ENCODE data around the gene CEP350. TPM values are rescaled to one million over a fixed set of nuclear protein-coding genes. Genes with fewer than 3 reads are reported as not detected.

The CEP350 gene
- total and polyA plus RNA-seq, 2 donors (not counting 1 experiment from before 2014, with no cell fraction given): 19.0 to 101 TPM

DNA sequence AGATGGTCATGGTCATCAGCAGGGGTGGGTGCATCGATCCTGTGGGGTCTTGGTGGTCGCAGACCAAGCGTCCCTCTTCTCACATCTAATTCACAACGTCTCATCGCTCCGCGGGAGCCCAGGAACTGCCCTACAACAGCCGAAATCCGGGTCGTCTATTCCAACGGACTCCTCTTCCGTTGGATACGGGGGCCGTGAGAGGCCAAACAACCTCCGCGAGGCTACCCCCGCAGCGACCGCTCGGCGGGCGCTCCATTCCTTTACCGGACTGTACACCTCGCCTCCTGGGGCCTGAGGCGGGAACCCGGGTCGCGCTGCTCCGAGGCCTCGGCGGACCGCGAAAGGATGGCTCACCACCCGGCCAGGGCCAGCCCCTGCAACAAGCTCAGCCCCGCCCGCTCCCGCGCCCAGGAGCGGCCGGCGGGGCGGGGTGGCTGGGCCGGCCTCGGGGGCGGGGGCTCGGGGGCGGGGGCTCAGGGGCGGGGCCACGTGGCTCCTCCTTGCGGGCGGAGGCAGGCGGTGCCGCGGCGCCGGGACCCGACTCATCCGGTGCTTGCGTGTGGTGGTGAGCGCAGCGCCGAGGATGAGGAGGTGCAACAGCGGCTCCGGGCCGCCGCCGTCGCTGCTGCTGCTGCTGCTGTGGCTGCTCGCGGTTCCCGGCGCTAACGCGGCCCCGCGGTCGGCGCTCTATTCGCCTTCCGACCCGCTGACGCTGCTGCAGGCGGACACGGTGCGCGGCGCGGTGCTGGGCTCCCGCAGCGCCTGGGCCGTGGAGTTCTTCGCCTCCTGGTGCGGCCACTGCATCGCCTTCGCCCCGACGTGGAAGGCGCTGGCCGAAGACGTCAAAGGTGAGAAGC lies 199.9 kb downstream of the CEP350 start, which contains the start of gene QSOX1:
Gene QSOX1, plus strand, starts transcription at position 545 of the 857 bp plus-strand sequence. Its CDS starts 39 bp downstream, at position 584.
- Histone ChIP-seq H3K9me3 (ENCODE audit: control insufficient read depth, insufficient read depth, low read depth, low read length) (no peaks in the 10 kb centered on the region), H3K27ac (ENCODE audit: insufficient read depth, low read length) (peak within 1 kb of the TSS; percentile 94), H4K20me1 (ENCODE audit: control insufficient read depth, extremely low read depth, insufficient read depth, low read length) (peaks cover 2% of the 10 kb centered on the region), H3K9ac (ENCODE audit: insufficient read depth, low read length) (peak within 1 kb of the TSS; percentile 93), H3K27me3 (ENCODE audit: control insufficient read depth, insufficient read depth, low read length) (no peaks in the 10 kb centered on the region), H2AFZ (ENCODE audit: low read length) (peak within 1 kb of the TSS; percentile 38), H3K4me2 (ENCODE audit: extremely low read depth, insufficient read depth, low read length) (peak within 1 kb of the TSS; percentile 99), H3K4me3 (replicated peaks in 1 of 4; ENCODE audit: control extremely low read depth in 1 of 4, insufficient read depth in 1 of 4, low read depth in 3 of 4, low read length in 4 of 4) (peak within 1 kb of the TSS; percentile 93 to 99 (median 94)), H3K4me1 (ENCODE audit: control insufficient read depth, extremely low read depth, insufficient read depth, low read length) (peaks cover 29% of the 10 kb centered on the region), H3K36me3 (ENCODE audit: control insufficient read depth, insufficient read depth, low read length) (peaks cover 2% of the 10 kb centered on the region), H3K79me2 (ENCODE audit: control insufficient read depth, insufficient read depth, low read length) (peaks cover 47% of the 10 kb centered on the region)
- no peak for TF ChIP-seq EZH2 (IDR thresholded peaks at IDR 0.05; ENCODE audit: low read length, missing control alignments)
- TF ChIP-seq, protein P1, sequence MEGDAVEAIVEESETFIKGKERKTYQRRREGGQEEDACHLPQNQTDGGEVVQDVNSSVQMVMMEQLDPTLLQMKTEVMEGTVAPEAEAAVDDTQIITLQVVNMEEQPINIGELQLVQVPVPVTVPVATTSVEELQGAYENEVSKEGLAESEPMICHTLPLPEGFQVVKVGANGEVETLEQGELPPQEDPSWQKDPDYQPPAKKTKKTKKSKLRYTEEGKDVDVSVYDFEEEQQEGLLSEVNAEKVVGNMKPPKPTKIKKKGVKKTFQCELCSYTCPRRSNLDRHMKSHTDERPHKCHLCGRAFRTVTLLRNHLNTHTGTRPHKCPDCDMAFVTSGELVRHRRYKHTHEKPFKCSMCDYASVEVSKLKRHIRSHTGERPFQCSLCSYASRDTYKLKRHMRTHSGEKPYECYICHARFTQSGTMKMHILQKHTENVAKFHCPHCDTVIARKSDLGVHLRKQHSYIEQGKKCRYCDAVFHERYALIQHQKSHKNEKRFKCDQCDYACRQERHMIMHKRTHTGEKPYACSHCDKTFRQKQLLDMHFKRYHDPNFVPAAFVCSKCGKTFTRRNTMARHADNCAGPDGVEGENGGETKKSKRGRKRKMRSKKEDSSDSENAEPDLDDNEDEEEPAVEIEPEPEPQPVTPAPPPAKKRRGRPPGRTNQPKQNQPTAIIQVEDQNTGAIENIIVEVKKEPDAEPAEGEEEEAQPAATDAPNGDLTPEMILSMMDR (conservative IDR thresholded peaks at IDR 0.05 in 1 of 2, IDR thresholded peaks at IDR 0.05 in 1 of 2; ENCODE audit: low read depth in 1 of 2, low read length in 2 of 2): no peak
- peak; percentile 85 to 88 for DNase-seq (ENCODE audit: low read depth in 2 of 2)

DNA sequence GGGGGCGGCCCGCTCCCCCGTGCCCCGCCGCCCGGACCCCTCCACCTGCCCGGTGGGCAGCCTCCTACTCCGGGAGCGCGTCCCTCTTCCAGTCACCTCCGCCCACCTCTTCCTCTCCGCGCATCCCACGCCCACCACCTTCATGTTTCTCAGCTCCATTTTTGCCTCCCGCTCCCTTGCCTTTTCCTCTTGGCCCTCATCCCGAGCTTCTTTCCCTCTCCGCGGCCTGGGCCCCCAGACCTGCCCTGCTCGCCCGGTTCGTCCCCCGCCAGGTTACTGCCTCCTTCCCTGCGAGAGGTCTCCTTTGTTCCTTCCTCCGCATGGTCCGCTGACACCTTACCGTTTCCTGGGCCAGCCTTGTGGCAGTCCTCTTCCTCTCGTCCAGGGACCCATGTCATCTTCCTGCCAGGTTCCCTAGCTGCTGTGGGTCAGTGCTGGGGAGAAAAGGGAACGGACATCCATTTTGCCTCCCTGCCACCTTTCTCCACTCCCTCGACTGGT lies 200.6 kb downstream of the CEP350 start:
- H3K36me3 ChIP-seq (ENCODE audit: control insufficient read depth, insufficient read depth, low read length): peaks cover 2% of the 10 kb centered on the region
- H3K4me3 ChIP-seq (replicated peaks in 1 of 4; ENCODE audit: control extremely low read depth in 1 of 4, insufficient read depth in 1 of 4, low read depth in 3 of 4, low read length in 4 of 4): peak overlapping the region; percentile 93 to 99 (median 94)
- DNase-seq (ENCODE audit: low read depth in 2 of 2): no peak
- no peaks in the 10 kb centered on the region for H3K27me3 ChIP-seq (ENCODE audit: control insufficient read depth, insufficient read depth, low read length)
- no peaks in the 10 kb centered on the region for H3K9me3 ChIP-seq (ENCODE audit: control insufficient read depth, insufficient read depth, low read depth, low read length)
- H3K9ac ChIP-seq (ENCODE audit: insufficient read depth, low read length): peak overlapping the region; percentile 93
- H3K27ac ChIP-seq (ENCODE audit: insufficient read depth, low read length): peak overlapping the region; percentile 94
- H3K79me2 ChIP-seq (ENCODE audit: control insufficient read depth, insufficient read depth, low read length): peaks cover 54% of the 10 kb centered on the region
- peak overlapping the region; percentile 8 for H2AFZ ChIP-seq (ENCODE audit: low read length)
- peaks cover 2% of the 10 kb centered on the region for H4K20me1 ChIP-seq (ENCODE audit: control insufficient read depth, extremely low read depth, insufficient read depth, low read length)
- TF ChIP-seq, protein P1 (conservative IDR thresholded peaks at IDR 0.05 in 1 of 2, IDR thresholded peaks at IDR 0.05 in 1 of 2; ENCODE audit: low read depth in 1 of 2, low read length in 2 of 2): no peak
- TF ChIP-seq EZH2 (IDR thresholded peaks at IDR 0.05; ENCODE audit: low read length, missing control alignments): no peak
- H3K4me1 ChIP-seq (ENCODE audit: control insufficient read depth, extremely low read depth, insufficient read depth, low read length): peaks cover 29% of the 10 kb centered on the region
- H3K4me2 ChIP-seq (ENCODE audit: extremely low read depth, insufficient read depth, low read length): peak overlapping the region; percentile 99

- no peak overlapping the region for H3K9ac ChIP-seq (ENCODE audit: insufficient read depth, low read length)
- no peak overlapping the region for H2AFZ ChIP-seq (ENCODE audit: low read length)
- DNase-seq (ENCODE audit: low read depth in 2 of 2): peak in 1 of 2 donors; percentile 18
- peaks cover 2% of the 10 kb centered on the region for H3K36me3 ChIP-seq (ENCODE audit: control insufficient read depth, insufficient read depth, low read length)
- peak overlapping the region; percentile 99 for H3K4me2 ChIP-seq (ENCODE audit: extremely low read depth, insufficient read depth, low read length)
- H3K27me3 ChIP-seq (ENCODE audit: control insufficient read depth, insufficient read depth, low read length): no peaks in the 10 kb centered on the region
- H3K9me3 ChIP-seq (ENCODE audit: control insufficient read depth, insufficient read depth, low read depth, low read length): no peaks in the 10 kb centered on the region
- H3K27ac ChIP-seq (ENCODE audit: insufficient read depth, low read length): peak overlapping the region; percentile 94
- peak overlapping the region; percentile 93 to 99 (median 94) for H3K4me3 ChIP-seq (replicated peaks in 1 of 4; ENCODE audit: control extremely low read depth in 1 of 4, insufficient read depth in 1 of 4, low read depth in 3 of 4, low read length in 4 of 4)
- TF ChIP-seq EZH2 (IDR thresholded peaks at IDR 0.05; ENCODE audit: low read length, missing control alignments): no peak
- TF ChIP-seq, protein P1 (conservative IDR thresholded peaks at IDR 0.05 in 1 of 2, IDR thresholded peaks at IDR 0.05 in 1 of 2; ENCODE audit: low read depth in 1 of 2, low read length in 2 of 2): no peak
- peaks cover 2% of the 10 kb centered on the region for H4K20me1 ChIP-seq (ENCODE audit: control insufficient read depth, extremely low read depth, insufficient read depth, low read length)
- H3K4me1 ChIP-seq (ENCODE audit: control insufficient read depth, extremely low read depth, insufficient read depth, low read length): peaks cover 22% of the 10 kb centered on the region
- H3K79me2 ChIP-seq (ENCODE audit: control insufficient read depth, insufficient read depth, low read length): peaks cover 62% of the 10 kb centered on the region
These were observed 201.6 kb downstream of the CEP350 start for GRCh38 chr1:180156201-180156600.
